Epithelial cell of alveolus of lung (primary cell): Measurements from ENCODE around the gene TRMU. TPM values are rescaled to one million over a fixed set of nuclear protein-coding genes. Genes with fewer than 3 reads are reported as not detected.

ENCODE experiments used
- total RNA-seq: library from RNA; depleted of rRNA; stranded (reverse); fragments of >200 nt; gene quantifications from 2 replicates; pipeline ENCODE4 v1.2.1, GENCODE V29; 2015

Gene TRMU
- 24.6 and 41.8 TPM in 2 replicates for total RNA-seq

GRCh38 chr22:46335201-46336118, at the start of gene TRMU:
TRMU (plus strand) TSS chr22:46335714; CDS start chr22:46335765, 51 bp downstream.

GRCh38 chr22:46296257-46297150, 39.0 kb upstream of the TRMU start, which contains the start of gene GTSE1:
GTSE1 (plus strand) TSS chr22:46296870; CDS start chr22:46297401, 531 bp downstream.

Other genes starting within 250 kb of the TRMU start
- 4.9 and 7.3 TPM in 2 replicates for gene PPARA, start 185.2 kb upstream of the TRMU start, total RNA-seq
- 18.0 and 23.0 TPM in 2 replicates for gene CDPF1, start 85.4 kb upstream of the TRMU start, total RNA-seq
- gene PKDREJ, start 72.4 kb upstream of the TRMU start, total RNA-seq, result under 0.01 TPM in 1 of 2 replicates, not detected in the other
- 25.9 and 46.5 TPM in 2 replicates for gene TTC38, start 67.7 kb upstream of the TRMU start, total RNA-seq
- 5.9 and 12.4 TPM in 2 replicates for gene GTSE1, start 38.8 kb upstream of the TRMU start, total RNA-seq
- 1.6 and 5.2 TPM in 2 replicates for gene CELSR1, start 201.9 kb downstream of the TRMU start, total RNA-seq